GM20000 (cell line): ENCODE data around the gene HLA-DQB1.
A peak's percentile ranks its signal among the peaks of the same experiment; 100 is the strongest.
"Not testable (repeated sequence)": the region's sequence is repeated elsewhere in the genome, so short reads cannot be mapped to it uniquely, and the experiment has no call there.

Source experiments
- DNase-seq: peaks from one replicate; pipeline ENCODE4 v3.0.0; 2012; ENCODE audit warnings: low spot score
- TF ChIP-seq, protein P1 (sequence below): IDR thresholded peaks from 2 replicates; pipeline ENCODE4 v1.5.1; 2012; ENCODE audit warnings: mild to moderate bottlenecking, control low read depth; ENCODE audit errors: extremely low read depth, missing control alignments

The HLA-DQB1 gene

DNA sequence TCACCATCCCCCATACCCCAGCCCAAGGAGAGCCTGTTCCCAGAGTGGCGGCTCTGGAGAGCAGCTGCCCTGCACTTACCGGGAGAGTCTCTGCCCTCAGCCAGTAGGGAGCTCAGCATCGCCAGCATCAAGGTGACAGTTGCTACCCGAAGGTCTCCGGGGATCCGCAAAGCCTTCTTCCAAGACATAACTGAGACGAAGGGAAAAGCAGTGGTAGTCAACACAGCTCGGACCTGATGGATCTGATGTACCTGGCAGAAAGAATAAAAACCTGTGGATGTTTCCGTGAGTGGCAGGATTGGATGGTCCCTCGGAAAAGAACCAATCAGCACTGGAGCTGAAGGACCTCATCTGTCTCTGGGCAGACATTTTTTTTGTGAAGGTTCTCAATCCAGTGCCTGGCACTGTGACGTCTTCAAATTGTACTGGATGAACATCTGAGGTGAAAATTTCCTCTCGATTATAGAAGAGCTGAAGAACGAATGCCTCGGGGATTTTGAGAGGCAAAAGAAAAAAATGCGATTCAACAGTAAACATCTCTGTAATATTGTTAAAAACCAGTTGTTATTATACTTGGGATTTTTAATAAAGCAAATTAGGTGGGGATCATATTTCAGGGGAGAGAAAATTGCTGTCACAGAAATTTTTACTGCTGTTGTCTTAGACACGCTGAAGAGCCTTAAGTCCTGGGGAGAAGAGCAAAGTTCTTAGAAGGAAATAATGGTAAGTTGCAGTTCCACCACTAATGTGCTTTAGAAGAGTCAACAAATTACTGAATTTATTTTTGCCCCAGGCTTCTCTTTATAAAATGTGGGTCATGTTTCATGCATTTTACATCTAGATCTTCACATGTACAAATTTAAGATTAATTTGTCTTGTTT is at the start of gene HLA-DQB1:
HLA-DQB1 (minus strand) TSS at position 238 of the 881 bp plus-strand sequence; CDS start at position 188, 50 bp downstream.
- peak; percentile 91 for DNase-seq
- TF ChIP-seq, protein P1, sequence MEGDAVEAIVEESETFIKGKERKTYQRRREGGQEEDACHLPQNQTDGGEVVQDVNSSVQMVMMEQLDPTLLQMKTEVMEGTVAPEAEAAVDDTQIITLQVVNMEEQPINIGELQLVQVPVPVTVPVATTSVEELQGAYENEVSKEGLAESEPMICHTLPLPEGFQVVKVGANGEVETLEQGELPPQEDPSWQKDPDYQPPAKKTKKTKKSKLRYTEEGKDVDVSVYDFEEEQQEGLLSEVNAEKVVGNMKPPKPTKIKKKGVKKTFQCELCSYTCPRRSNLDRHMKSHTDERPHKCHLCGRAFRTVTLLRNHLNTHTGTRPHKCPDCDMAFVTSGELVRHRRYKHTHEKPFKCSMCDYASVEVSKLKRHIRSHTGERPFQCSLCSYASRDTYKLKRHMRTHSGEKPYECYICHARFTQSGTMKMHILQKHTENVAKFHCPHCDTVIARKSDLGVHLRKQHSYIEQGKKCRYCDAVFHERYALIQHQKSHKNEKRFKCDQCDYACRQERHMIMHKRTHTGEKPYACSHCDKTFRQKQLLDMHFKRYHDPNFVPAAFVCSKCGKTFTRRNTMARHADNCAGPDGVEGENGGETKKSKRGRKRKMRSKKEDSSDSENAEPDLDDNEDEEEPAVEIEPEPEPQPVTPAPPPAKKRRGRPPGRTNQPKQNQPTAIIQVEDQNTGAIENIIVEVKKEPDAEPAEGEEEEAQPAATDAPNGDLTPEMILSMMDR: no peak

DNA sequence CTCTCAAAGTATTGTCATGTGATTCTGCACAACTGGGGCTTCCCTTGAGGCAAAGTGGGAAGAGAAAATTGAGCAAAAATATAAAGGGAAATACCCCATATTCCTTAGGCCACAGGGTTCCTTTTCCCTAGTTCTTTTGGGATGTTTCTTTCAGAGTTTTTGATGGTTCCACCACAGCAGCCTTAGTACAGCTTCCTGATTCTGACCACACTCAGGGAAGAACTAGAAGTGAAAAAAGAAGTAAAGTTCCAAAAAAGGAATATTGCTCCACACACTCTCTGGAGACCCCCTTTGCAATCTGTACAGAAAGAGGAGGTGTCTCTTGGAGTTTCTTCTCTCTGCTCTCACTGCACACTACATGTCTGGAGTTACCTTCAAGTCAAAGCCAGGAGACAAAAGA is 46.8 kb upstream of the HLA-DQB1 start:
- TF ChIP-seq, protein P1: no peak
- DNase-seq: no peak

DNA sequence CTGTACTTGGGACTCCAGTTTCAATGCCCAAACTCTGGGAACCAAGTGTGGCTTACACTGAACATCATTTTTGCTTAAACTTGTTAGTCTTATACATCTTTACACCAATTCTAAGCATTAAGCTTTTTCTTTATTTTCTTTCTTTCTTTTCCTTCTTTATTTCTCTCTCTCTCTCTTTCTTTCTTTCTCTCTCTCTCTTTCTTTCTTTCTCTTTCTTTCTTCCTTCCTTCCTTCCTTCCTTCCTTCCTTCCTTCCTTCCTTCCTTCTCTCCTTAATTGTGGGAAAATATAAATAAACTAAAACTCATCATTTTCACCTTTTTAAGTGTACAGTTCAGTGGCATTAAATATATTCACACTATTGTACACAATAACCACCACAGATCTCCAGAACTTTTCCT is 43.2 kb upstream of the HLA-DQB1 start:
- TF ChIP-seq, protein P1: no peak
- DNase-seq: no peak

DNA sequence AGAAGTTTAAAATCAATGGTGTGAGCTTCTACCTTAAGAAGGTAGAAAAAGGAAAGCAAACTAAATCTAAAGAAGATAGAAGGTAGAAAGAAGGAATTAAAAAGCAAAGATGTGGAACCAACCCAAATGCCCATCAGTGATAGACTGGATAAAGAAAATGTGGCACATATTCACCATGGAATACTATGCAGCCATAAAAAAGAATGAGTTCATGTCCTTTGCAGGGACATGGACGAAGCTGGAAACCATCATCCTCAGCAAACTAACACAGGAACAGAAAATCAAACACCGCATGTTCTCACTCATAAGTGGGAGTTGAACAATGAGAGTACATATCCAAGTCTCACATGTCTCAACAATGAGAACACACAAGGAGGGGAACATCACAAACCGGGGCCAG is 38.7 kb upstream of the HLA-DQB1 start:
- DNase-seq: not testable (repeated sequence)

DNA sequence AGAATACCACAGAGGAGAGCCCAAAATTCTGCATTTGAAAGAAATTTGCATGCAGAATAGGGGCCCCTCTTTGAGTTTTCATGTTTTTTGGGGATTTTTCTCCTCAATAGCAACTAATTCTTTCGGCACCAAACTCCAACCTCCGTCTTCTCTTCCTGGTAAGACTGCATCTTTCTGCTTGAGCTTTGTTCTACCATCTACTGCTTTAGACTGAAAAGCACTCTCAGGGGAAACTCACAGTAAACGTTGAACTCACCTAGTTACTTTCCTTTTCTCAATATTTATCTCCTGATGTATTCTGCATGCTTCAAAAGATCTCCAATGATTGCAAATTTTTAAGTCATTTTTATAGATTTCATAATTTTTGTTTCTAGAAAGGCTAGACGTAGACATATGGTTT is 36.9 kb upstream of the HLA-DQB1 start:
- TF ChIP-seq, protein P1: no peak
- DNase-seq: no peak

DNA sequence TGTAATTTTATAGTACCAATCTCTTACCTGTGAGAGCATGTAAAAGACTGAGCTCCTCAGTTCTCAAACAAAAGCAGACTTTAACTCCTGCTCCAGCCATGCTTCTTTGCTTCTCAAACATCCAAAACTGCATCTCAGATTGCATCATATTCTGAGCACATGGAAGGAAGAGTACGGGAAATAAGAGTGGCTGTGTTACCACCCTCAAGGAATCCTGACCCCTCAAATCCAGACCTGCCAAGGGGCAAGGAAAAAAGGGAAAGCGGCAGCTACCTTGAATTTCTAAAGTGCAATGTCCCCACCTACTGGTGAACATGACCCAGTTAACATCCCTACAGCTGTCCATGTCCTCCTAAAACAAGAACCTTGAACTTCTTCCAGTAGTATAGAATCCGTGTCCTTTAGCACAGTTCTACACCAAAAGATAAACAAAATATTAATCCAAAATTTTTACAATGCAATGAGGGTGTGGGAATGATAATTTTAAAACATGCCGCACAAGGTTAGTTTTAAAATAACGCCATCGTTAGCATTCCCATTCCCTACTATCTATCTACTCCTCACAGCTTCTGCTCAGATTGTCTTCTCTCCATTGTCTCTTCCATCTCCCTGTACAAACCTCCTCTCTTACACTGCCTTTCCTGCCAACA is 34.1 kb upstream of the HLA-DQB1 start:
- DNase-seq: peak; percentile 17
- TF ChIP-seq, protein P1: peak; percentile 56

DNA sequence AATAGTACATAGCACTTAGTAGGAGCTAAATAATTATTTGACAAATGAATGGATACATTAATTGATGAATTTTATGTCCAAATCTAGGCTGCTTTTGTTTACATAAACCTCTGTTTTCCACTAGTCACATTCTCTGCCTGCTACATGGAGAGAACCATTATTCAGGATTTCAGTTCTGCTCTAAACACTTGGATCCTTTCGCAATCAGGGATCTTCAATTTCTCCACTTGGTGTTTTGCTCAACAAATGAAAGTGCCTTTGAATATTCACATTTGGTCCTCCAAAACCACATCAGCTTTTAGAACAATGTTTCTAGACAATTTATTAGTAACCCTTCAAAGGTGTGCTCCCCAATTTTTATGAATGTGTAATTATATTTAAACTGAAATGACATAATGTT is 30.6 kb upstream of the HLA-DQB1 start:
- no peak for DNase-seq
- TF ChIP-seq, protein P1: no peak

DNA sequence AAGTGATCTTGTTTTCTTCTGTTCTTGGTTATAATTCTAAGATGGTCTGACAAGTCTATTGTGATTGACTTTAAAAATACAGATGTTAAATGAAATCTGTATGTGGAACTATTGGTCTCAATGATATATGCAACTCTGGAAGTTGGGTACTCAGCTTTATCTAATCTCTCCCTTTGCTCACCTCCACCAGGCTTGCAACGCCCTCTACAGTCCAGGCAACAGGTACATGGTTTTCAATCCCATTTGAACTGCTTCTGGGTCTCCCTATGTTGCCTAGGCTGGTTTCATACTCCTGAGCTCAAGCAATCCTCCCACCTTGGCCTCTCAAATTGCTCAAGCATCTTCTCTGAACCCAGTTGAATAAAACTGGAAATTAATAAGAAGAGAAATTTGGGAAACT is 25.6 kb upstream of the HLA-DQB1 start:
- DNase-seq: peak; percentile 53
- TF ChIP-seq, protein P1: peak; percentile 22
